Activated T-helper 9 cell treated with anti-CD3 and anti-CD28 coated beads, Interleukin-2, amount 50 U/mL, for 16 hours (primary cell): Measurements from ENCODE around the gene SOX21.
"Not testable (repeated sequence)": the region's sequence is repeated elsewhere in the genome, so short reads cannot be mapped to it uniquely, and the experiment has no call there.

ENCODE experiments used
- DNase-seq: peaks from one replicate; pipeline ENCODE4 v3.0.0-alpha.2; 2020; ENCODE audit warnings: low read depth

The SOX21 gene

DNA sequence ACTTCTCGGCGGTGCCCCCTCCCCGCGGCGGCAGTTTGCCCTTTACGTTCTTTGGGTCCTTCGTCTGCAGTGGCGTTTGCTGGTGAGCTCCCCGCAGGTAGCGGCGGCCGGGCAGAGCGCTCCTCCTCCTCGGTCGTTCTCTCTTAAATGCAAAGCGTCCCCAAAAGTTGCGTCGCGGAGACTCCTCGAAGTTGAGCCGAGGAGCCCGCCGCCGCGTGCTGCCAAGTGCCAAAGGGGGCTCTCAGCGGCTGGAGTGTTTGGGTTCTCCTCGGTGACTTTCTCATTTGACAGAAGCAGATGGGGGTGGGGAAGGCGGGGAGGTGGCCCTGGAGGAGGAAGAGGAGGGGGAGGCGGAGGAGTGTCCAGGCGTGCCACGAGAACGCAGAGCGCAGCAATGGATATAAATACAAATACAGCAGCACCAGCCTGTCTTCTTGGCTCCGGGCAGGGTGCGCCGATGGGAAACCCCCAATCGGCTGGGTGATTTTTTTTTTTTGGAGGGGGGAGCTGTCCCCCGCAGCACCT lies at the start of gene SOX21:
SOX21 (minus strand) TSS at position 259 of the 525 bp plus-strand sequence. CDS start 496 bp downstream, outside the sequence.
- no peak for DNase-seq

DNA sequence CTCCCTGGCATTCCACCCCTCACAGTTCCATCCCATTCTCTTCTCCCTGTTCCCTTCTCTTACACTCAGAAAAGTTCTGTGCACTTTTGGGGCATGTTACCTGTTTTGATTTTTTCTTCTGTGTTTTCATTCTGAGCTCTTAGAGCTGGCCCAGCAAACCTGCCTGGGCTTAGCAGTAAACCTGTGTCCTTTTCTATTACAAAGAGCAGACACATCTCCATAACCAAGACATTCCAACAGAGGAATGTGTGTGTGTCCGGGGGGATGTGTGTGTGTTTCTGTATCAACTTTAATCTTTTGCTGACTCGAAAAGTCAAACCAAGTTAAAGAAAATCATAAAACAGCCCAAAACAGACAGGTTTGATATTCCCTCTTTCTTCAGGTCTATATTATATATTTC lies 49.1 kb upstream of the SOX21 start:
- no peak for DNase-seq

DNA sequence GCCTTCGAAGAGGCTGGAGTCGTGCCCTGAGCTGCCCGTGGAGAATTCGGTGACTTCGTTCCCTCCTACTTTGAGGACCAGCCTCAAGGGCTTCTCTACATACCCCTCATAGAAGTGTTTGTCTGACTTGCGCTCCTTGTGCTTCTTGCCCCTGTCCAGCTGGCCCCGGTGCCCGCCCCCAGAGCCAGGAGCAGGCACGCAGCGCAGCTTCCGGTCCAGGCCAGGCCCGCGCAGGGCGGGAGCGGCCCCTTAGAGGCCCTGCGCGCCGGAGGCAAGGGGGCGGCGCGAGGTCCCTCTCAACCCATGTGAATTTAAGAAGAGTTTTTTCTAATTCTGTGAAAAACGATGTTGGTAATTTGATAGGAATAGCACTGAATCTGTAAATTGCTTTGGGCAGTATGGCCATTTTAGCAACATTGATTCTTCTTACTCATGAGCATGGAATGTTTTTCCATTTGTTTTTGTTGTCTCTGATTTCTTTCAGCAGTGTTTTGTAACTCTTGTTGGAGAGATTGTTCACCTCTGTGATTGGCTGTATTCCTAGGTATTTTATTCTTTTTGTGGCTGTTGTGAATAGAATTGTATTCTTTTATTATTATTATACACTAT lies 46.9 kb upstream of the SOX21 start:
- DNase-seq = no peak

DNA sequence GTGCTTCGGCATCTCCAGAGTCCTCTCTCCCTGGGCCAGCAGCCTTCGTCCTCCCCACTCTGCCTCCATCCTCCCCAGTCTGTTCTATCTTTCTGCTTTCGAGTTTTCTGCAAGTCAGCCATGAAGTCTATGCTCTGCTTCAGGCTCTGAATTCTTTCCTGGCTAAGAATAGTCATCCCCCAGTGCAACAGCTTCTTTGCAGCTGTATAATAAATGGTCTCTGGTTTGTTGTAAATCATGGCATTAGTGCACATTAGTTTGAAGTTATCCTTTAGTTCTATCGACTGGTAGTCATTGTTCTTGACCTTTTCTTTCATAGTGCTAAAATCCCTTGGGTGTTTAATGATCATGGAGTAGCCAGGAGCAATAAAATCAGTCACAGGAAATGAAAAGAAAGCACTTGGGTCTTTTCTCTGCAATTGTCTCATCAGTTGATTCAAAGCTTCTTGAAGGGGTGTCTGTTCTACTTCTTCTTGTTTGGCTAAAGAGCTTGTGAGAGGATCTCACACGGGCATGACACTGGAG lies 46.2 kb upstream of the SOX21 start:
- no peak for DNase-seq

DNA sequence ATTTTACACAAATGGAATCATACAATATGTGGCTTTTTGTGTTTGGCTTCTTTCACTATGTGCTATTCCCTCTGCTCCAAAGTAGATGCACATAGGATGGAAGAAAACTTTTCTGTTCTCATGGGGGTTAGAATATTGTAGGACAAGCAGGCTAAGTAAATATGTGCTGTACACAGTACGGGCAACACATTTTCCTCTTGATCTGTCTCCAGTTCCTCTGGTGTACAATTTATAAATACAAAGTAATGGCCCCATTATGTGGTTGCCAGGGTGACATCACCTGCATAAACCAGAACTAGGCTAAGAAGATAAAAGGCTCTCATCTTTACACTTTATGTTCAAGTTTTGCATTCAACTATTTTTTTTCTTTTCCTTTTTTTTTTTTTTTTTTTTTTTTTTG lies 41.0 kb upstream of the SOX21 start:
- no peak for DNase-seq

DNA sequence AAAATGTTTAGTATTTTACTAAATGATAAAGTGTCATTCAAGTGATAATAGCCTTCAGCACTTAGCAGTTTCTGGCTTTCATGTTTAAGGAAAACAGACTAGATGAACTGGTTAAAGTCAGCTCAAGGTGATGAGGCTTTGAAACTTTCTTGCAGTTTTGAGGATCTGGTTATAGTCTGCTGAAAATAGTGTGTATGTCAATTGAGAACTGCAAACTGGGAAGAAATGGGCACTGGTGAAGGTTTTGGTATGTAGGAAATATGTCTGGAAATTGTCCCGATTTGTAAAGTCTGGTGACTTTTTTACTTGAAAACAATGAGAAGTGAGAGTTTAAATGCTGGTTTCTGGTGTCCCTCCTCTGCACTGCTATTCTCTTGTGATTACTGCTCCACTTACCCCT lies 36.8 kb upstream of the SOX21 start:
- DNase-seq = no peak

DNA sequence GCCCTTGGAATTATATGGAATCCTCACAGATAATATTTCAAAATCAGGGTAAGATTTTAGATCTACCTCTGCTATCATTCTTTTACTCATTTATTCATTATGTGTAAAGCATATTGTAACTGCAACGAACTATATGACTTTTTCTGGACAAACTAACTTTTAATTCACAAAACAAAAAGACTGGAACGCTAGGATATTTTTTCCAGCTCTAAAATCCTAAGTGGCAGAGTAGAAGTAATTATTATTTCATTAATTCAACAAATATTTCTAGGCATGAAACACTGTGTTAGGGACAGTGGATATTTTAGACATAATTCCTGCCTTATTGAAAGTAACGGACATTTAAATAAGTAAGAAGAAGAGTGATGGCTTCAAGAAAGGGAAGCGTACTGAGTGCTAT lies 26.9 kb upstream of the SOX21 start:
- DNase-seq = no peak

DNA sequence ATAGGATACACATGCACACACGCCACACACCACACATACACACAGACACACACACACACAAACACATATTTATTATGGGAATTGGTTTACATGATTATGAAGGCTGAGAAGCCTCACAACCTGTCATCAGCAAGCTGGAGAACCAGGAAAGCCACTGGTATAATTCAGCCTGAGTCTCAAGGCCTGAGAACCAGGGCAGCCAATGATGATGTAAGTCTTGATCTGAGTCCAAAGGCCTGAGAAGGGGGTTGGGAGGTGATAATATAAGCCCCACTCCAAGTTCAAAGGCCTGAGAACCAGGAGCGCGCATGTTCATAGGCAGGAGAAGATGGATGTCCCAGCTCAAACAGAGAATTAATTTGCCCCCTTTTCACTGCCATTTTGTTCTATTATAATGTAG lies 18.7 kb upstream of the SOX21 start:
- no peak for DNase-seq

DNA sequence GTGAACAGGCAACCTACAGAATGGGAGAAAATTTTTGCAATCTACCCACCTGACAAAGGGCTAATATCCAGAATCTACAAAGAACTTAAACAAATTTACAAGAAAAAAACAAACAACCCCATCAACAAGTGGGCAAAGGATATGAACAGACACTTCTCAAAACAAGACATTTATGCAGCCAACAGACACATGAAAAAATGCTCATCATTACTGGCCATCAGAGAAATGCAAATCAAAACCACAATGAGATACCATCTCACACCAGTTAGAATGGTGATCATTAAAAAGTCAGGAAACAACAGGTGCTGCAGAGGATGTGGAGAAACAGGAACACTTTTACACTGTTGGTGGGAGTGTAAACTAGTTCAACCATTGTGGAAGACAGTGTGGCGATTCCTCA lies 17.6 kb upstream of the SOX21 start:
- DNase-seq = not testable (repeated sequence)

DNA sequence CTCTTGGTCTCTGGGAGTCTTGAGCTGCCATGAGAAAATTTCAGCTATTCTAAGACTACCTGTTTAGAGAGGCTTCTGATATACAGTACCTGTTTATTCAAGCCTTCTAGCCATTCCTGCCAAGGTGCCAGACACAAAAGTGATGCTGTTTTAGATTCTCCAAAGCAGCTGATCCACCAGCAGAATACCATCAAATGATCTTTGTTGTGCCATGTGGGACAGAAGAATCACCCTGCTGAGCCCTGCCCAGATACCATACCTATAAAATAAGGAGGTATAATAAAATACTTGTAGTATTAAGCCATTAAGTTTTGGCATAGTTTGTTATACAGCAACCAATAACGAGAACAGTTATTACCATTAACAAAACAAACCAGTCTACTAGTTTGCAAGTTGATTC lies 14.1 kb upstream of the SOX21 start:
- no peak for DNase-seq

DNA sequence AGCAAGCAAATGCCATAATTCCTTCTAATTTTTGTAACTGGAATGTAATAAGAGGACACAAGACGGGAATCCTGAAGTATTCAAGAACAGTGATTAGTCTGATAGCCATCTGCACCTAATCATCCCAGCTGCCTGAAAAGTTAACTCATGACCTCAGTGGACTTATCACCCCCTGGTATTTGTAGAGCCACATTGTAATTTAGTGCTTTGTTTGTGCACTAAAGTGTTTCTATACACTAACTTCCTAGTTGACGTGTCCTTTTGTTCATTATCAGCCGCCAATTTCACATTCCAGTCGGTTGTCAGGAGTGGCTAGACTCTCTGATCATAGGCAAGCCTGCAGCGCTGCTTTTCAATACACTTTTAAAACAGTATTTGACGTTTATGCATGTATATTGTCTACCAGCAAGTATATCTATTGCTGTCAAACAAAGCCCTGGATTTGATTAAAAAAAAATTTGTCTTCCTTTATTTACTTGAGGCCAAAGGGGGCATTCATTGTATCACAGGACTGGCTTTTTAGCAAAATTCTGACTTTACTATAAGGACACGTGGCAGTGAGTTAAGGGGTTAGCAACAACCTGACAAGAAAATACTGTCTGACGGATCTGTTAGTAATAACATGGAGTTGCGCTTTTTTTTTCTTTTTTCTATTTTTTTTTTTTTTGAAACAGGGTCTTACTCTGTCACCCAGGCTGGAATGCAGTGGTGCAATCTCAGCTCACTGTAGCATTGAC lies 10.4 kb upstream of the SOX21 start:
- no peak for DNase-seq

DNA sequence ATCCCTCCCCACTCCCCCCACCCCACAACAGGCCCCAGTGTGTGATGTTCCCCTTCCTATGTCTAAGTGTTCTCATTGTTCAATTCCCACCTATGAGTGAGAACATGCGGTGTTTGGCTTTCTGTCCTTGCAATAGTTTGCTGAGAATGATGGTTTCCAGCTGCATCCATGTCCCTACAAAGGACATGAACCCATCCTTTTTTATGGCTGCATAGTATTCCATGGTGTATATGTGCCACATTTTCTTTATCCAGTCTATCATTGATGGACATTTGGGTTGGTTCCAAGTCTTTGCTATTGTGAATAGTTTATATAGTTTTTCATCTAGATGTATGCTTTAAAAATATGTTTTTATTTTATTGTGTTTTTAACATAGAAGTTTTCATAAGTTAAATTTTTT lies 6.4 kb upstream of the SOX21 start:
- not testable (repeated sequence) for DNase-seq

DNA sequence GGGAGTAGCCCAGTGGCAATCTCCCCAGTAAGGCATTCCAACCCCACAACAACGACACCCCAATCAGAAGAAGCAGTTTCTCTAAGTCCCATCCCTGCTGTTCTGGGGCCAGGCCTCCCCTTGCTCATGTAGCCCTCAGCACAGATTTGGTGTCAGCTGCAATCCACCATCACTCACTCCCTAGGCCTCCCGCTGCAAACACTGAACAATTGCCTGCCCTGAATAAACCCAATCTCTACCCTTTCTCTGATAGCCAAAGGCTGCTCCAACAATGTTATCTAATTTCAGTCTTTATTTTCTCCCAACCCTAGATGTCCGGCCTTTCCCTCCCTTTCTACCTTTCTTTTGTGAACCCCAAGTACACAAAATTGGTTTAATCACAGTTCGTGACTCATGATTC lies 5.6 kb upstream of the SOX21 start:
- no peak for DNase-seq

DNA sequence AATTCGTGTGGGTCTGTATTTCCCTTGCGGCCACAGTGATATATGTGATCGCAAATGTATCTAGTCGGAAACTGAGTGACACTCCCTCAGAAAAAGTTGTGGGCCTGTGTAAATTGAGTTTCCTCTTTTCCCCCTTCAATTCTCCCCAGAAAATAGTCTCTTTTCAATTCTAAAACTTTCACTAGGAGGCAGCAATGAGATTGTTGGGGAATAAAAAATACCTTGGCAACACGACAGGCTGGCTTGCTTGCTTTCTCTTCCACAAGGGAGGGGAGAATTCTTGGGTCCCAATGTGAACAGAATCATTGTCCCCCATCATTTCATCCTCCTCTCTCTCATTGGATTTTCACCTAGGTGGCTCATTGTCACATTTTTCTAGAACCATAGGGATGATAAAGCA lies 3.7 kb upstream of the SOX21 start:
- no peak for DNase-seq

DNA sequence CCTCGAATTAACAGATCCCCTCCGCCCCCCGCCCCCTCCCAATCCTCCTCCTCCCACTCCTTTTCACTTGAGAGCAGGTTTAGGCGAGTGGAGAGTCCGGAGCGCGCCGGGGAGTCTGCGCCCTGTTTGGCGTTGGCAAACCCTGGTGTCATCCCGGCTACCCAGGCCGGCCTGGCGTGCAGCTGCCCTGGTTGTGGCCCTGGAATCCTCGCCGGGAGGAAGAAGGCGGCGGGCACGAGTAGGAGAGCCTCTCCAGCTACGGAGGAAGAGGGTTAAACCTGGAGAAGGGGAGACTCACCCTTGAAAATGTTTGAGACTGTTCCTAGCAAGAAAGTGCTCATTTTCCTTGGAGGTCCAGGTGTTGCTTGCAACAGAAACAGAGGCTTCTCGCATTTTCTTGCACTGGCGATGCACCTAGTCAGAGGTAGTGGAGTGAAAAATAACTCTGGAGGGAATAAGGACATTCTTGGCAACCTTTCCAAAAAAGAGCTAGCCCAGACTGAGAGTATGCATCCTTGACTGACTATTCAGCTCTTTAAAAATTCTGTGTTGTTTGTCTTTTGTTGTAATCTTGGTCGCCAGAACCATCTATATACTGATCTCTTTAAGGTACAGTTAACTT lies 1.3 kb upstream of the SOX21 start:
- DNase-seq = no peak

DNA sequence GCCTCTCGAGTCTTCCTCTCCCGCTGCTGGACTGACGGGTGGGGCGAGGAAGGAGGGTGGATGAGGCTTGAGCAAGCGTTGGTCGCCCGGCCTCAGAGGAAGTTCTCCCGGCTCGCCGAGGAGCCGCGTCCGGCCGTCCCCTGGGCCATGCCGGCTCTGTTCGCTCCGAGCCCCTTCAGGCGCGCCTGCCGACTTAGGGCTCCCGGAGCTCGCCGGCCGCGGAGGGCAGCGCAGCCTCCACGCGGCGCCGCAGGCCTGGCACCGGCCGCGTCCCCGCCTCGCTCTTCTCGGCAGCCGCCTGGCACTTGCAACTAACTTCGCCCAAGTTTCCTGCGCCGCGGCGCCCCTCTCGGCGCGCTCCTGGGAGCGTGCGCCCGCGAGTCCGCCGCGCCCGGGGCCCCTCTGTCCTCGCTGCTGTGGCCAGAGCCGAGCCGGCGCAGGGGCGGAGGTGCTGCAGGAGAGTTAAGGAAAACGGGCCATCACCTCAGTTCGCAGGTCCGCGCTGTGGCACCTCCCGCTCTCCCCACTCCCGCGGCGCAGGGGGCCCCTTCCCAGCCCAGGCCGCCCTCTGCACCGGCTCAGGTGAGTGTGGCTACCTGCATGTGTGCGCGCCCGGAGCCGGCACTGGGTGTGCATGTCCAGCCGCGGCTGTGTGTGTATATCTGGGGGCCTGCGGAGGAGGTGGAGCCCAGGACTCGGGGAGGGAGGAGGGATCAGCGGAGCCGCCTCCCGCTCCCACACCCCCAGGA lies 641 bp upstream of the SOX21 start:
- DNase-seq = no peak

DNA sequence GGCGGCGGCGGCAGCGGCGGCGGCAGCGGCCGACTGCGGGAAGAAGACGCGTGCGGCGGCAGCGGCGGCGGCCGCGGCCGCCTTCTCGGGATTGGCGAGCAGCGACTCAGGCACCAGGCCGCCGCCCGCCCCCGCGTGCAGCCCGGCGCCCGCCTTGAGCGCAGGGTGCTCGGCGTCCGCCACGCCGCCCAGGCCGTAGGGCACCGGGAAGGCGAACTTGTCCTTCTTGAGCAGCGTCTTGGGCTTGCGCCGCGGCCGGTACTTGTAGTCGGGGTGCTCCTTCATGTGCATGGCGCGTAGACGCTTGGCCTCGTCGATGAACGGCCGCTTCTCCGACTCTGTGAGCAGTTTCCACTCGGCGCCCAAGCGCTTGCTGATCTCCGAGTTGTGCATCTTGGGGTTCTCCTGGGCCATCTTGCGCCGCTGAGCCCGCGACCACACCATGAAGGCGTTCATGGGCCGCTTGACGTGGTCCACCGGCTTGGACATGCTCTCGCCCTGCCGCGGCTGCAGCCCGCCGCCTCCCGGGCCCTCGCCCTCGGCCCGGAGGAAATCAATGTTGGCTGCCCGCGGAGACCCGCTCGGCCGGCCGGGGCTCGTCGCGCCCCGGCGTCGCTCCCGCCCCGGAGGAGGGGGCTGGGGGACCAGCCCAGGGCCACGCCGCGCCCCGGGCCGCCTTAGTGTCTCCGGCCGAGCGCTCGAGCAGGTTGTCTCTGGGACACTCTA lies 621 bp downstream of the SOX21 start:
- no peak for DNase-seq

DNA sequence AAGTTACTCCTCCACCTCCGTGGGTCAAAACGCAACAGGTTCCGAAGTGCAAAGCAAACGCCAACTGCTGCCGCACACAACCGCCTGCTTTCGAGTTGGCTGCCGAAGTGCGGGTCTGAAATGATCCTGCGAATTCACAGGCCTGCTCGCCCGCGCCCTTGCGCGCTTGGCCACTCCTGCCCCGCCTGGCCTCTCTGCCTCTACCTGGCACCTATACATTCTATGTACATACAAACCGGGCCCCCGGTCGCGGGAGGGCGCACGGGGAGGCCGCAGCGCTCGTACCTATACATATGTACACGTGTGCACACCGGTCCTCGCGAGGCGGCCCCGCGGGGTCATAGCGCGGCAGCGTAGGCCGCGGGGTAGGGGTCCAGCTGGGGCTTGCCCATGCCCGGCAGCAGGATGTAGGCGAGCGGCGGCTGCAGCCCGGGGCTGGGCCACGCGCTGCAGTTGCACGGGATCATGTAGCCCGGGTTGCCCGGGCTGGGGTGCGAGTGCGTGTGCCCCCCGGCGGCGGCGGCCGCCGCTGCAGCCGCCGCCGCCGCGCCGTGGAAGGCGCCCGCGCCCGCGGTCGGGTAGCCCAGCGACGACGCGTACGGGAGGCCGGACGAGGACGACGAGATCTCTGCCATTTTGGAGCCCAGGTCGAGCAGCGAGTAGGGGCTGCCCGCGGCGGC lies 1.3 kb downstream of the SOX21 start:
- DNase-seq = no peak

DNA sequence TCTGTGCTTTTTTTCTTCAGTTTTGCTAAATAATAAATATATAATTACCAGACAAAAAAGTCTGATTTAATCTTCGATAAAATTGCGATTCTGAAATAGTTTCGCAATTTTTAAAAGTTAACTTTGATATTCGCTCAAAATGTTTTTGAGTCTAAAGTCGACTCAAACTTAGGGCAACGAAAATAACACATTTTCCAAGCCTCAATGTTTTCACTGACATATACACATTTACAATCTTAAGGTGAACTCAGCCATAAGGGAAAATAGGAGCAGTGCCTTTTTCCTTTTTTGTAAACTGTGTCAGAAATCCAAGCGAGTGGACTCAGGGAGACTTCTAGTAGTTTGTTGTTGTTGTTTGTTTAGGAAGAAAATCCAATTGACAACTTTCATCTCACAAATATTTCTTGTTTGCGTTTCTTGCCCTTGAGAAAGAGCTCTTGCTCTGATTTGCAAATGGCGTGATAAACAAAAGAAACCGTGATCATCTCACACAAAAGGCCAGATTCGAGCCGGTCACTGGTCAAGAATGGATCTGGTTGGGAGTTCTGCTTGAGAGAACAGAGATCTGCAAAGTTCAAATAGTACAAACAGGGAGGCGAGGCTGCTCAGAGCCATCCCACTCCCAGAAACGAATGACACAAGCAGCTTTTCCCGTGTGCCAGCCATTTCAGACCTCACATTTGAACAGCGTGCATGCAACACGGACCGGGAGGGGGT lies 2.1 kb downstream of the SOX21 start:
- DNase-seq = no peak
